Body of pancreas (tissue), 4 donors: ENCODE results near the gene LTB4R. TPM values are rescaled to one million over a fixed set of nuclear protein-coding genes. Genes with fewer than 3 reads are reported as not detected.

Source experiments
- ATAC-seq: fragments of 150-250 bp; one replicate; pipeline ENCODE4 v1.9.1; 2016
- DNase-seq, 4 donors: peaks; one replicate each; pipeline ENCODE4 v3.0.0-alpha.2; 2019
- H3K27ac ChIP-seq, 4 donors: fragments of 200-600 bp; sonication (generic); 1 replicate in 3 of 4; 2 replicates in 1 of 4; pipeline versions ENCODE4 v1.5.1 to v1.6.1; 2016 to 2019; ENCODE audit warnings: mild to moderate bottlenecking in 1 of 4, mixed read lengths in 1 of 4, moderate library complexity in 1 of 4
- H3K27me3 ChIP-seq, 2 donors: fragments of 200-600 bp; sonication (generic); one replicate each; pipeline ENCODE4 v1.6.0; 2016; ENCODE audit warnings: mild to moderate bottlenecking in 1 of 2
- H3K36me3 ChIP-seq, 2 donors: fragments of 200-600 bp; sonication (generic); replicated peaks in 1 of 2; 2 replicates each; pipeline ENCODE4 v1.5.1; 2016; ENCODE audit warnings: low read depth in 2 of 2; ENCODE audit not compliant: insufficient read depth in 1 of 2
- H3K4me1 ChIP-seq: fragments of 200-600 bp; sonication (generic); one replicate; pipeline ENCODE4 v1.6.0; 2016
- H3K4me3 ChIP-seq, 2 donors: fragments of 200-600 bp; sonication (generic); 1 replicate in 1 of 2; 2 replicates in 1 of 2; pipeline ENCODE4 v1.5.1; 2016 to 2019
- H3K9me3 ChIP-seq, 3 donors: fragments of 200-600 bp; sonication (generic); 1 replicate in 2 of 3; 2 replicates in 1 of 3; pipeline ENCODE4 v1.5.1; 2016
- CTCF ChIP-seq, 7 experiments: fragments of 450-650 bp in 4 of 7; fragments of 200-600 bp in 3 of 7; sonication (generic) in 3 of 7; IDR thresholded peaks; one replicate each; pipeline ENCODE4 v1.5.1; 2016 to 2019; ENCODE audit warnings: antibody characterized with exemption in 7 of 7
- POLR2A ChIP-seq, 3 donors: fragments of 450-650 bp; IDR thresholded peaks; one replicate each; pipeline ENCODE4 v1.6.1; 2016; ENCODE audit warnings: antibody characterized with exemption in 3 of 3, mild to moderate bottlenecking in 2 of 3
- WGBS, 2 donors: methylation state at CpG; one replicate each; pipeline ENCODE4 v1.1.5; 2017; 5-methylcytosine and 5-hydroxymethylcytosine counted together
- intact Hi-C: fragments of 100-400 bp; cut with DNase I; formaldehyde crosslinking; loops from one replicate; pipeline ENCODE4 v1.15.1; 2023
- total RNA-seq, 2 donors: library from RNA; depleted of rRNA; stranded (reverse); fragments of >200 nt; gene quantifications; one replicate each; pipeline ENCODE4 v1.1.0, GENCODE V29; 2016

The LTB4R gene
- total RNA-seq, 2 donors from 2014 or later: 3.6 to 9.1 TPM

- intact Hi-C loops: no loop called here
- Histone ChIP-seq H3K36me3 (no peaks in the 10 kb centered on the region), H3K4me3 (no peak overlapping the region), H3K9me3 (no peaks in the 10 kb centered on the region), H3K4me1 (peaks cover 3% of the 10 kb centered on the region), H3K27ac (no peak overlapping the region), H3K27me3 (no peaks in the 10 kb centered on the region)
- 84 to 87% methylated on average over 7 of the region's 7 CpGs for WGBS, 2 donors
- no peak for ATAC-seq
- DNase-seq: no peak
- TF ChIP-seq CTCF (IDR thresholded peaks at IDR 0.05): no peak
- no peak for TF ChIP-seq POLR2A (IDR thresholded peaks at IDR 0.05)
Observed at GRCh38 chr14:24355009-24355408, 43.7 kb downstream of the LTB4R start.

DNA sequence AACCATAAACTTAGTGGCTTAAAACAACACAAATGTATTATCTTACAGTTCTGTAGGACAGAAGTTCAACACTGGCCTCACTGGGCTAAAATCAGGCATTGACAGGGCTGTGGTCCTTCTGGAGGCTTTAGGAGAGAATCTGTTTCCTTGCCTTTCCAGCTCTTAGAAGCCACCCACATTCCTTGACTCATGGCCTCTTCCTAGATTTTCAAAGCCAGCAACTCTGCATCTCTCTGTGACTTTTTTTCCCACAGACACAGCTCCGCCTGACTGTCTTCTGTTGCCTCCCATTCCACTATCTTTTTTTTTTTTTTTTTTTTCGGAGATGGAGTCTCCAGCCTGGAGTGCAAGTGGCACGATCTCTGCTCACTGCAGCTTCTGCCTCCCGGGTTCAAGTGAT is 44.9 kb downstream of the LTB4R start:
- H3K4me1 ChIP-seq: peaks cover 3% of the 10 kb centered on the region
- H3K27me3 ChIP-seq: no peaks in the 10 kb centered on the region
- H3K9me3 ChIP-seq: no peaks in the 10 kb centered on the region
- no peak overlapping the region for H3K27ac ChIP-seq
- ATAC-seq: no peak
- intact Hi-C loops: no loop called here
- TF ChIP-seq POLR2A (IDR thresholded peaks at IDR 0.05) (no peak), CTCF (IDR thresholded peaks at IDR 0.05) (no peak)
- no peak for DNase-seq
- no peak overlapping the region for H3K4me3 ChIP-seq
- H3K36me3 ChIP-seq: no peaks in the 10 kb centered on the region
- 78% methylated on average over 4 of the region's 4 CpGs for WGBS, 2 donors

DNA sequence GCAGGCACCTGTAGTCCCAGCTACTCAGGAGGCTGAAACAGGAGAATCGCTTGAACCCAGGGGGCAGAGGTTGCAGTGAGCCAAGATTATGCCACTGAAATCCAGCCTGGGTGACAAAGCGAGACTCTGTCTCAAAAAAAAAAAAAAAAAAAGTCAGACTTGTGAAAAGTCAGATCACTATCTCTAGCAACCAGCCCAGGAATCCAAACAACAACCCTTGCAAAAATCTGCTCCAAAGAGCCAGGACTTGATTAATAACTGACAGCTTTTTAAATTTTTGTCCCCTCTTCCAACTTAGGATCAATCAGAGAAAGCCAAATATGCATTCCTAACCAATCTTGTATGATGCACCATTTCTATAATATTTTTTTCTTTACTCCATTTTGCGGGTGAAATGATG is 49.0 kb downstream of the LTB4R start:
- ATAC-seq (no peak), DNase-seq (no peak)
- TF ChIP-seq POLR2A (IDR thresholded peaks at IDR 0.05) (no peak), CTCF (IDR thresholded peaks at IDR 0.05) (no peak)
- H3K36me3 ChIP-seq: no peaks in the 10 kb centered on the region
- peaks cover 4% of the 10 kb centered on the region for H3K4me1 ChIP-seq
- intact Hi-C loops: no loop called here
- no peaks in the 10 kb centered on the region for H3K27me3 ChIP-seq
- no peaks in the 10 kb centered on the region for H3K9me3 ChIP-seq
- no peak overlapping the region for H3K27ac ChIP-seq
- no peak overlapping the region for H3K4me3 ChIP-seq
- WGBS, 2 donors: 85 to 100% methylated on average over 3 of the region's 3 CpGs

DNA sequence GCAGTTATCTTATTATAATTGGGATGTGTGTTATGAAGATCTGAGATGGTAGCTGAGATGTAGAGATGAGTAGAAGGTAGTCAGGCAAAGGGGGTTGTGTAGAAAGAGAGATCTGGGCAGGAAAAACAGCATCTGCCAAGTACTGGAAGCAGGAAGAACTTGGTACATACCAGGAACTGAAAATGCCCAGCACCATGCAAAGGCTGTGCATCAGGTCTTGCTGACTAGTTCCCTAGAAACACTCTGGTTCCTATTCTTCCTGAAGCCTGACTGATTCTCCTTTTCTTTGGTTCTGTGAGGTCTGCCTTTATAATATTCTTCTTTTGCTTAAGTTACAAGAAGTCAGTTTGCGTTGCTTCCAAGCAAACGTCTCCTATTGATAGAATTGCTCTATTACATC is 50.0 kb downstream of the LTB4R start:
- Histone ChIP-seq H3K9me3 (no peaks in the 10 kb centered on the region), H3K36me3 (no peaks in the 10 kb centered on the region), H3K27ac (no peak overlapping the region), H3K4me3 (no peak overlapping the region), H3K27me3 (no peaks in the 10 kb centered on the region), H3K4me1 (peaks cover 14% of the 10 kb centered on the region)
- 58 to 66% methylated on average over 2 of the region's 2 CpGs for WGBS, 2 donors
- intact Hi-C loops: no loop called here
- DNase-seq (no peak), ATAC-seq (no peak)
- TF ChIP-seq CTCF (IDR thresholded peaks at IDR 0.05): no peak
- no peak for TF ChIP-seq POLR2A (IDR thresholded peaks at IDR 0.05)

DNA sequence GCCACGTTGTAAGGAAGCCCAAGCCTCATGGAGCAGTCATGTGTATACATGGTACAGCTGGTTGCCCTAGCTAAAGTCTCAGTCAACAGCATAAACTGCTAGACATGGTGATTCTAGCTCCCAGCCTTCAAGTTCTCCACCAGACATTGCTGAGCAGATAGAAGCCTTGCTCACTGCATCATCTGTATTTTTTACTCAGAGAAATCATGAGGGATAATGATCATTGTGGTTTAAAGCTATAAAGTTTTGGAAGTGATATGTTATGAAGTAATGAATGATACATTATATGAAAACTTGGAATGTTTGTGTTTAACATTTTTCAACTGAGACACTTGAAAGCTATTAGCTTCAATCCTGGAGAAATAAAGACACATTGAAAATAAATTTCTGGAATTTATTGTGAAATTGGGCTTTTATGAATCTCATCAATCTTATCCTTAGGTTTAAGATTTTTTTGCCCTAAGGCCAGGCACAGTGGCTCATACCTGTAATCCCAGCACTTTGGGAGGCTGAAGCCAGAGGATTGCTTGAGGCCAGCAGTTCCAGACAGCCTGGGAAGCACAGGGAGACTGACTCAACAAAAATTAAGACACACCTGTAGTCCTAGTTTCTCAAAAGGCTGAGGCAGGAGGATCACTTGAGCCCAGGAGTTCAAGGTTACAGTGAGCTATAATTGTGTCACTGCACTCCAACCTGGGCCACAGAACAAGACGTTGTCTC is 51.1 kb downstream of the LTB4R start:
- H3K9me3 ChIP-seq: no peaks in the 10 kb centered on the region
- H3K4me3 ChIP-seq: no peak overlapping the region
- ATAC-seq (no peak), DNase-seq (no peak)
- WGBS, 2 donors: 24 to 40% methylated on average over 2 of the region's 2 CpGs
- TF ChIP-seq POLR2A (IDR thresholded peaks at IDR 0.05): no peak
- no peak for TF ChIP-seq CTCF (IDR thresholded peaks at IDR 0.05)
- H3K36me3 ChIP-seq: no peaks in the 10 kb centered on the region
- intact Hi-C loops: no loop called here
- no peak overlapping the region for H3K27ac ChIP-seq
- no peaks in the 10 kb centered on the region for H3K27me3 ChIP-seq
- peaks cover 17% of the 10 kb centered on the region for H3K4me1 ChIP-seq
